Ishikawa (cell line): ENCODE results near the gene CBFA2T2.

Experiments
- EP300 ChIP-seq: IDR thresholded peaks from 2 replicates; pipeline ENCODE4 v1.6.1; 2012; ENCODE audit warnings: borderline replicate concordance
- TAF1 ChIP-seq: IDR thresholded peaks from 2 replicates; pipeline ENCODE4 v1.6.1; 2012; ENCODE audit warnings: low read depth, mild to moderate bottlenecking
- TCF12 ChIP-seq: IDR thresholded peaks from 2 replicates; pipeline ENCODE4 v1.6.1; 2012; ENCODE audit warnings: low read depth
- TEAD4 ChIP-seq: IDR thresholded peaks from 2 replicates; pipeline ENCODE4 v1.6.1; 2012
- TF ChIP-seq, protein P1 (sequence below): IDR thresholded peaks from 2 replicates; pipeline ENCODE4 v1.6.1; 2012

DNA sequence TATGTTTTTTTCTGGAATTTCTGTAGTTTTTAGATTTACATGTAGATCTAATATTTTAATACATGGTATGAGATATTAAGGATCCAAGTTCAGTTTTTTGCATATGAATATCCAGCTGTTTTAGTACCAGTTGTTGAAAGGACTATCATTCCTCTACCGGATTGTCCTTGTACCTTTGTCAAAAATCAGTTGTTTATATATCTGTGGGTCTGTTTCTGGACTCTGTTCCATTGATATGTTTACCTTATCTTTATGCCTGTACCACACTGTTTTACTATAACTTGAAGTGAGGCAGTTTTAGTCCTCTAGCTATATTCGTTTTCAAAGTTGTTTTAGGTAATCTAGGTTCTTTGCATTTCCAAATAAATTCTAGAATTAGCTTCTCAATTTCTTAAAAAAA, 47.7 kb downstream of the CBFA2T2 start:
- TF ChIP-seq EP300 (no peak), TCF12 (no peak), TEAD4 (no peak), TAF1 (no peak)
- TF ChIP-seq, protein P1, sequence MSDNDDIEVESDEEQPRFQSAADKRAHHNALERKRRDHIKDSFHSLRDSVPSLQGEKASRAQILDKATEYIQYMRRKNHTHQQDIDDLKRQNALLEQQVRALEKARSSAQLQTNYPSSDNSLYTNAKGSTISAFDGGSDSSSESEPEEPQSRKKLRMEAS = no peak
